ENCODE data around the gene ATG7.
A peak's percentile ranks its signal among the peaks of the same experiment; 100 is the strongest.
"Not testable (repeated sequence)": the region's sequence is repeated elsewhere in the genome, so short reads cannot be mapped to it uniquely, and the experiment has no call there.

ATG7 gene

DNA sequence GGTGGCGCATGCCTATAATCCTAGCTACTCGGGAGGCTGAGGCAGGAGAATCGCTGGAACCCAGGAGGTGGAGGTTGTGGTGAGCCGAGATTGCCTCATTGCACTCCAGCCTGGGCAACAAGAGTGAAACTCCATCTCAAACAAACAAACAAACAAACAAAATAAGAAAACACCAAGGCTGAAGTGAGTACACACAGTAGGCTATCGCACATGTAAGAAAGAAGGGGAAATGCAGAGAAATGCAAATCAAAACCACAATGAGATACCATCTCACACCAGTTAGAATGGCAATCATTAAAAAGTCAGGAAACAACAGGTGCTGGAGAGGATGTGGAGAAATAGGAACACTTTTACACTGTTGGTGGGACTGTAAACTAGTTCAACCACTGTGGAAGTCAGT, 322.8 kb downstream of the ATG7 start:
- DNase-seq = not testable (repeated sequence)

GRCh38 chr3:11596387-11596786, 324.2 kb downstream of the ATG7 start:
- DNase-seq = peak; percentile 45

DNA sequence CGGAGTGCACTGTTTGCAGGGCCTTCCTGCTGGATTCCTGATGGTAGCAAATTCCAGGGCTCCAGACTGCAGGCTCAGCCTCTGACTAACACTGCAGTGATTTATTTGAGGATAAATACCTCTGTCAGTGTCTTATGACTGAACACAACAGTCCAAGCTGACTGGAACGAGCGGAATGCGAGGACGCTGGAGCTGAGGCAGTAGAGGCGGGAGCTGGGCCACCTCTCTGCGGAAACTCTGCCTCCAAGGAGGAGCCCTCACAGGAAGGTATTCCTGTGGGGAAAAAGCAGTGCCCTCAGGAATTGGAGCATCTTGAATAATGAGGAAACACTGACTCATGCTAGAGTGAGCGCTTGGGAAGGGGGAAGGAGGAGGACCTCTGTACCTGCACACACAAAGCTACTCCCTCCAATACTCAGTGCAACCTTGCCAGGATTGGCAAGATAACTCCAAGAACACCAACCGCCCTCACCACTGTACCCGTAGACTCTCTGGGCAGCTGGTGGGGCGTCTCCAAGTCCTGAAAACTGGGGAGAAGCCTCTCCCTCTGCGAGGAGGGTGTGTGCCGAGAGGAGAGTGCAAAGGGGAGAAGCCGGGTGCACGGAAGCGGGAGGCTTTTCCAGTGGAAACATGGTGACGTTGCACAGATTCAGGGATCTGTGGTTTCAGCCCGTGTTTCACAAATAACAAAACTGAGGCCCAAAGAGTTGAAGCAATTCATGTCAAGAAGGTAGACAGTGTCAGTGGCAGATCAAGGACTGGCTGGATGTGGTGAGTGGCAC, 328.5 kb downstream of the ATG7 start:
- DNase-seq = peak; percentile 62

DNA sequence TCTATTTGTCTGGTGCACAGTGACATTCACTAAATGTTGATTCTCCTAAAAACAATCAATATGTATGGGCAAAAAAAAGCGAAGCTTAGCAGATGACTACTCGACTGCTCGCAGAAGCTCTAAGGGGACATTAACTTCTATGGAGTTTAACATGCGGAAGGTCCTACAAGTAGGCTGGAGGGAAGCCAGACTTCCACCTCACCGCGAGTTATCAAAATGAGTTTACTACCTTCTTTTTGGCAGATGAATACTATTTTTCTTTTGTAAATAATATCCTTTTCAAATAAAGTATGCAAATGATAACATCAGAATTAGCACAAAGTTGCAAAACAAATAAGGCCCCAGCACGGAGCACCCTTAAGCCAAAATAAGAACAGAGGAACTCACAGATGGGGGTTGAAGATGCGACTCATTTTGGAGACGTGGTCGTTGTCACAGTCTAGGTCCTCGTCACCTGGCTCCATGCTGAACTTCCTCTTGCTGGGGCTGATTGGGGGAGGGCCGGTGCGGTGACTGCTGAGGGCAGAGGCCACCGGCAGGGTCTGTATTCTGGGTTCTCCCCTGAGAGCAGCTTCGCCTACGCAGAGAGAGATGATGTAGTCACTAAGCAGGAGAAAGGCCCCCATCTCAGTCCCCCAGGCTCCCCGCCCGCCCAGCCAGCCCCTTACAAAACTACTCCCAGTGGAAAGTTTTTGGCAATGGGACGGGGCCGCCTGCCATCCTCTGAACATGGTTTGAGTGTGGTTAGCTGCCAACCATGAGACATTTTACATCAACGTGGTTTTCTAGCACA, 329.4 kb downstream of the ATG7 start:
- DNase-seq = peak; percentile 66

DNA sequence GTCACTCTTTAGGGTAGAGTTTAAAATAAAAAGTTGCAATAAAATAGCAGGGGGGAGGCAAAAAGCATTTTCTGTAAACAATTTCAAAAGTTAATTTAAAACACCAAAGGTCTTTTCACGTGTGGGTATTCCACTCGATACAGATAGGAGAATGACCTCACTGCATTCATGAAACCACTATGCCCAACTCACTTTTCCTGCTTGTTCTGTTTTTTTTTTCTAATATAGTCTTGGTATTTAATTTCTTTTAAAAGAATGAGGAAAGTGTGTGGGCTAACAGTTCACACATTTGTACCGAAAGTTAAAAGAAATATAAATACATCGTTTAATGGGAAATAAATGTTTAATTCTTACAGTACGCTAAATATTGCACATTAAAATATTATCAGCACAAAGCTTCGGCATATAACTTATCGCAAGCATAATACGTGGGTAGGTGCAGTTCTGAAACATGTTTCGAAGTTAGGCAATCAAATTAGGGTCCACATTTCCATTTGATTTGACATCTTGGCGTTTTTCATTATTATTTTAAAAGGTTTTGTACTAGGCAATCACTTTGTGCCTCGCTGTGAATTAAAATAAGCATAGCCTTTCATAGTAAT, 330.1 kb downstream of the ATG7 start:
- no peak for DNase-seq

DNA sequence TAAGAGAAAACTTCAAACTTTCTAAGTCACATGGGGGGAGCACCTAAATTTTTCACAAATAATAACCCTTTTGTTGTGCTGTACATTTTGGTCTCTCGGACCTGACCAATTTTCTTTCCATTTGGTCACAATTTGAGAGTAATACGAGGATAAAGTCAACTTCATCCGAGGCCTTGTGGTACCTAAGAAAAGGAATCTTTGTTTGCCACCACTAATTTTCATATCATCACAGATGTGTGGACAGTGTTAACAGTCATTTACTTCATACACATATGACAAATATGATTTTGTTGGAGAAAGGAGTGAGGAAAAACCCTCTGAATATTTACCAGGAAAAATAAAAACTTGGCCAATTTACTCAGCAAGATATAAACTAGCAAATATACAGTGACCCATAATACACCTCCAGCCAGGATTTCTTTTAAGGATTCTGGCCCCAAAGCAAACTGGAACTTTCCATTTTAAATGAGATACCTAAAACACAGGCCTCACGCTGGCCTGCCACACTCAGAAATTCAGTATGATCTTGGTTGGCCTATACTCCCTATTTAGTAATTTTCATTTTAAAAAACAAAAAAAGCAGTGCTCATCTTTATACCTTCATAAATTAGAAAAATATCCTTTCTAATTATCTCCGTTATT, 330.8 kb downstream of the ATG7 start:
- DNase-seq = no peak

DNA sequence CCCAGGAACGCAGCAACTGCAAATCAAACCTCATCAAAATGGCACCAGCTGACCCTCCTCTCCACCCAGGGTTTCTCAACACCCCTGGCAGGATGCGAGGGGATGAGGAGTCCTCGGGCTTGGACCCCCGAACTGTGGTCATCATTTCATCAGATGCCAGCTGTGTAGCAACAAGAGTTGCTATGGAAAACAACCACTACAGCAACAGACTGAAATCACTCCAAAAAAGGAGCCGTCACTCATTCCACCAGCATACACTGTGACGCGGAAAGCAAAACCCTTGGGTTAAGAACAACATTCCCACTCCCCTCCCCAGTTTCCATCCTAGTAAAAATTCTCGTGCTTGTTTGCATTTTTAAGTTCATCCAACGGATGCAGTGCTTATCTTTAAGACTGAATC, 331.4 kb downstream of the ATG7 start:
- peak; percentile 61 for DNase-seq

DNA sequence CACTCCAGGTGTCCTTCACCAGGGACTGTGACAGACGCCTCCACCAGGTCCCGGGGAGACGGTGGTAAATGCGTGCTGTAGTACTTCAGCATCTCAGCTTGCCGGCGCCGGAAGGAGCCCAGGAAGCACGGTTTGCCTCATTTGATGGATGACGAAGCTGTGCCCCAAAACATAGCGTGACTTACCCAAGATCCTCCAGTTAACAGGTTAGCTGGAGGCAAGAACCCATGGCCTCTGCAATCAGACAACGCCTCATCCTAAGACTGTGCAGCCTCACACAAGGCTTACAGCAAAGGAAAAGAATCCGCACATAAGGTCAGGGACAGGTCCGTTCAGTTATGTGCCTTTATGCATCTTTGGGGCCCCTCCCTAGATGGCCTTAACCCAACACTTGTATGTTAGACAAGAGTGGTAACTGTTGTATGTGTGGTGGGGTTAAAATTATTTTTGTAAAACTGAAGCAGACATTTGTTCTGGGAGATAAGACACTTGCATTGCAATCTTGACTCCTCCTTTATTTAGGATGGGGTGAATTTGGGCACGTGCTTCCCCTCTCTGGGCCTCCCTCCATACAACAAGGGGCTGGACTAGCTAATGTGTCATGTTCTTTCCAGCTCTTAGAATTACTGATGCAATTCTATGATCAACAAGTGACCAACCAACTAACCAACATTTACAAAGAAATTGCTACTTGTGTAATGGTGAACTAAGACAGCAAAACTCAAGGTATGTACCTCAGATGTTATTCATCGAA, 332.1 kb downstream of the ATG7 start:
- DNase-seq = no peak

DNA sequence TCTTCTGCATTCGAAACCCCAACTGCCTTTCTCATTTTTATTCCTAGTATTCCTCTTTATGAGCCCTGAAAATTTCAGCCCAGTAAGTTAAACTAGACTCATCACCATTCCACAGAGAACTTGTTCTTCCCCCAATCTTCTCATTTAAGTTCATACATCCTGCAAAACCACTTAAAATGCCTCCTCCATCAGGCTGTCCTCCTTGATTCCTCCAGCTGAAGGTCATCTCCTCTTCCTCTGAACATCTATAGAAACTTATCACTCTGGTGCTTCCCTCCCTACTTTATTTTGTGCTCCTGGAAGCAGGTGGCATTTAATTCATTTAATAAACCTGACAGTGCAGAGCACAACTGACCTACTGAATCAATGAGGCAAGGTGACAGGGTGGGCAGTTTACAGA, 333.2 kb downstream of the ATG7 start:
- DNase-seq = no peak

DNA sequence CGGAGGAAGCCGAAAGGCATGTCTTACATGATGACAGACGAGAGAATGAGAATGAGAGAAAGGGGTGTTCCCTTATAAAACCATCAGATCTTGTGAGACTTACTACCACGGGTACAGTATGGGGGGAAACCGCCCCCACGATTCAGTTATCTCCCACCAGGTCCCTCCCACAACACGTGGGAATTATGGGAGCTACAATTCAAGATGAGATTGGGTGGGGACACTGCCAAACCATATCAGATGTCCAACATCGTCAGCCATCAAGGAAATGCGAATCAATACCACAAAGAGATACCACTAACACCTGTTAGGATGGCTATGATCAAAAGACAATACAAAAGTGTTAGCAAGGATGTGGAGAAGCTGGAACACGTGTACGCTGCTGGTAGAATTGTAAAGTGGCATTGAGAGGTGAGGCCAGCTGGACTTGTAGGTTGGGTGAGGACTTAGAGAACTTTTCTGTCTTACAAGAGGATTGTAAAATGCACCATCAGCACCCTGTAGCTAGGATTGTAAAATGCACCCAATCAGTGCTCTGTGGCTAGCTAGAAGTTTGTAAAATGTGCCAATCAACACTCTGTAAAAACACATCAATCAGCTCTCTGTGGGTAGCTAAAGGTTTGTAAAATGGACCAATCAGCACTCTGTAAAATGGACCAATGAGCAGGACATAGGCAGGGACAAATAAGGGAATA, 334.0 kb downstream of the ATG7 start:
- no peak for DNase-seq

DNA sequence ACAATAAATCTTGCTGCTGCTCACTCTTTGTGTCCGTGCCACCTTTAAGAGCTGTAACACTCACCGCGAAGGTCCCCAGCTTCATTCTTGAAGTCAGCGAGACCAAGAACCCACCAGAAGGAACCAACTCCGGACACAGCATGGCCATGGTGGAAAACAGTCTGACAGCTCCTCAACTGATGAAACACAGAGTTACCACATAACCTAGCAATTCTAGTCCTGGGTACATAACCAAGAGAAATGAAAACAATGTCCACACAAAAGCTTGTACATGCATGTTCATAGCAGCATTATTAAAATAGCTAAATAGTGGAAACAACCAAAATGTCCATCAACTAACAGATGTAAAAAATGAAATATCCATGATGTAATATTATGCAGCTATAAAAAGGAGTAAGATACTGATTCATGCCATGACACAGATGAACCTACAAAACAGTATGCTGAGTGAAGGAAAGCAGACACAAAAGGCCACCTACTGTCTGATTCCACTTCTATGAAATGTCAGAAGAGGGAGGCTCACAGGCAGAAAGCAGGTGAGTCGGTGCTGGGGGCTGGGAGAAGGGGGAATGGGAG, 334.8 kb downstream of the ATG7 start:
- DNase-seq = no peak
